Measurements from ENCODE around the gene CDC34.

Gene CDC34

DNA sequence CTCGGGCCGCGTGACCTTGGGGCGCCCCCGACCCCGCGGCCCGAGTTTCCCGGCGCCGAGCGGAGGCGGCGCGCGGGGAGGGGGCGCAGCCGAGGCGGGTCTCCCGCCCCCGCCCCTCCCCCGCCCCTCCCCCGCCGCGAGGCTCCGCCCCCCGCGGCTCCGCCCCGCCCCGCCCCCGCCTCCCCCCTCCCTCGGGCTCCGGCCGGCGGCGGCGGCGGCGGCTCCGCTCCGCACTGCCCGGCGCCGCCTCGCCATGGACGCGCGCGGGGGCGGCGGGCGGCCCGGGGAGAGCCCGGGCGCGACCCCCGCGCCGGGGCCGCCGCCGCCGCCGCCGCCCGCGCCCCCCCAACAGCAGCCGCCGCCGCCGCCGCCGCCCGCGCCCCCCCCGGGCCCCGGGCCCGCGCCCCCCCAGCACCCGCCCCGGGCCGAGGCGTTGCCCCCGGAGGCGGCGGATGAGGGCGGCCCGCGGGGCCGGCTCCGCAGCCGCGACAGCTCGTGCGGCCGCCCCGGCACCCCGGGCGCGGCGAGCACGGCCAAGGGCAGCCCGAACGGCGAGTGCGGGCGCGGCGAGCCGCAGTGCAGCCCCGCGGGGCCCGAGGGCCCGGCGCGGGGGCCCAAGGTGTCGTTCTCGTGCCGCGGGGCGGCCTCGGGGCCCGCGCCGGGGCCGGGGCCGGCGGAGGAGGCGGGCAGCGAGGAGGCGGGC, 58.3 kb downstream of the CDC34 start, which contains the start of gene HCN2:
HCN2 (plus strand) TSS at position 189 of the 703 bp plus-strand sequence; CDS start at position 254, 65 bp downstream.
- no peak for DNase-seq

DNA sequence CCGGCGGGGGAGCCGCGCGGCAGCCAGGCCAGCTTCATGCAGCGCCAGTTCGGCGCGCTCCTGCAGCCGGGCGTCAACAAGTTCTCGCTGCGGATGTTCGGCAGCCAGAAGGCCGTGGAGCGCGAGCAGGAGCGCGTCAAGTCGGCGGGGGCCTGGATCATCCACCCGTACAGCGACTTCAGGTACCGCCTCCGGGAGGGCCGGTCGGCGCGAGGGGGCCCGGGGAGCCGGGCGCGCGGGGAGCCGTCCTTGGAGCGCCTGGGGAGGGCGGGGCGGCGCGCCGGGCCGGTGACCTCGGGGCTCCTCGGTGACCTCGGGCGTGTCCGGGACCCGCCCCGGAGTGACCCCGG, 58.8 kb downstream of the CDC34 start:
- peak; percentile 15 for DNase-seq

DNA sequence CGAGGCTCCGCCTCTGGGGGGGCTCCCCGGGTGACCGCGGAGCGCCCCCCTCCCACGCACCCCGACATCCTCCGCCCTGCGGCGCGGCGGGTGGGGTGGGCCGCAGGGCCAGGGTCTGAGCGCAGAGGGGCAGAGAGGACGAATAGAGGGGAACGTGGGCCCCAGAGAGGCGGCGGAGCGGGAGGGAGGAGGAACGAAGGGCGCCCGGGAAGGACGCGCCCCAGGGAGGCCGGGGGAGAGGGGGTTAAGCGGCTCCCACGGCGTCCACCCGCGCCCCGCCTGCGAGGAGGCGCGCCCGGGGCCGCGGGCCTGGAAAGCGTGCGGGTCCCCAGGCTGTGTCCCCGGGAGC, 59.2 kb downstream of the CDC34 start:
- no peak for DNase-seq

DNA sequence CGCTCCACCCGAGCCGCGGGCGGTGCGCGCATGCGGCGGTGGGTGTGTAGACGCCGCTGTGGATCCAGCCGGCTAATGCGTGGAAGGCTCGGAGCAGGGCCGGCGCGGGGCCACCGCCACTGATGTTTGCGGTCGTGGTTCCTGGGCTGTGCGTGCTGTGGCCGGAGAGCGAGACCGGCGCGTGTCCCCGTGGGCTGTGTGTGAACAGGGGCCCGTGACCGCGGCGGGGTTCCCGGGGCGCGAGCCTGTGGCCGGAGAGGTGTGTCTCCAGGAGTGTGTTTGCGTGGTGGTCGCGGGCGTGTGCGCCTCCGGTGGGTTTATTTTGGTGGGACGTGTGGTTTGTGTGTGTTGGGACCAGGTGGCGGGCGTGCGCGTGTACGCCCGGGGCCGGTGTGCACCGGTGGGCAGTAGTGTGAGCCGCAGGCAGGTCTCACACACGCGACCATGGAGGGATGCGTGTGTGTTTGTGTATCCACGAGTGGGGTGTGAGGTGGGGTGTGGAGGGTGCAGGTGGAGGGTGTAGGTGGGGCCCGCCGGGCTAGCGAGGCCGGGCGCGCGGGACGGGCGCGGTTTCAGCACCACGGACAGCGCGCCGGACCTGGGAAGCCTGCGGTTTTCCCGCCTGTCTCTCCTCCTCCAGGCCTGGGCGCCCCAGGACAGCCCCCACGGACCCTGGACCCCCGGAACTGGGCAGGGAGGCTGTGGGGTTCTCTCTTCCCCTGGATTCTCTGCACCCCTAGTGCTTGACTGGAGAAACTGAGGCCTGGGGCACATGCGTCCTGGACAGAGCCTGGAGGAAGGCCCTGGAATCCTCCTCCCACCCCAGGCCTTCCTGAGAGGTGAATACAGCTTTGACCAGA, 59.8 kb downstream of the CDC34 start:
- DNase-seq: no peak
